Body of pancreas (tissue), 4 donors: ENCODE measurements around the gene DEFB124. TPM values are rescaled to one million over a fixed set of nuclear protein-coding genes. Genes with fewer than 3 reads are reported as not detected.
"Not testable (repeated sequence)": the region's sequence is repeated elsewhere in the genome, so short reads cannot be mapped to it uniquely, and the experiment has no call there.

Source experiments
- ATAC-seq: fragments of 150-250 bp; one replicate; pipeline ENCODE4 v1.9.1; 2016
- DNase-seq, 4 donors: peaks; one replicate each; pipeline ENCODE4 v3.0.0-alpha.2; 2019
- H3K27ac ChIP-seq, 4 donors: fragments of 200-600 bp; sonication (generic); 1 replicate in 3 of 4; 2 replicates in 1 of 4; pipeline versions ENCODE4 v1.5.1 to v1.6.1; 2016 to 2019; ENCODE audit warnings: mild to moderate bottlenecking in 1 of 4, mixed read lengths in 1 of 4, moderate library complexity in 1 of 4
- H3K27me3 ChIP-seq, 2 donors: fragments of 200-600 bp; sonication (generic); one replicate each; pipeline ENCODE4 v1.6.0; 2016; ENCODE audit warnings: mild to moderate bottlenecking in 1 of 2
- H3K36me3 ChIP-seq, 2 donors: fragments of 200-600 bp; sonication (generic); replicated peaks in 1 of 2; 2 replicates each; pipeline ENCODE4 v1.5.1; 2016; ENCODE audit warnings: low read depth in 2 of 2; ENCODE audit not compliant: insufficient read depth in 1 of 2
- H3K4me1 ChIP-seq: fragments of 200-600 bp; sonication (generic); one replicate; pipeline ENCODE4 v1.6.0; 2016
- H3K4me3 ChIP-seq, 2 donors: fragments of 200-600 bp; sonication (generic); 1 replicate in 1 of 2; 2 replicates in 1 of 2; pipeline ENCODE4 v1.5.1; 2016 to 2019
- H3K9me3 ChIP-seq, 3 donors: fragments of 200-600 bp; sonication (generic); 1 replicate in 2 of 3; 2 replicates in 1 of 3; pipeline ENCODE4 v1.5.1; 2016
- POLR2A ChIP-seq, 3 donors: fragments of 450-650 bp; IDR thresholded peaks; one replicate each; pipeline ENCODE4 v1.6.1; 2016; ENCODE audit warnings: antibody characterized with exemption in 3 of 3, mild to moderate bottlenecking in 2 of 3
- whole genome bisulfite sequencing, 2 donors: methylation state at CpG; one replicate each; pipeline ENCODE4 v1.1.5; 2017; 5-methylcytosine and 5-hydroxymethylcytosine counted together
- intact Hi-C: fragments of 100-400 bp; cut with DNase I; formaldehyde crosslinking; loops from one replicate; pipeline ENCODE4 v1.15.1; 2023
- total RNA-seq, 2 donors: library from RNA; depleted of rRNA; stranded (reverse); fragments of >200 nt; gene quantifications; one replicate each; pipeline ENCODE4 v1.1.0, GENCODE V29; 2016
- TF ChIP-seq, protein P1 (sequence below), 7 experiments: fragments of 450-650 bp in 4 of 7; fragments of 200-600 bp in 3 of 7; sonication (generic) in 3 of 7; IDR thresholded peaks; one replicate each; pipeline ENCODE4 v1.5.1; 2016 to 2019; ENCODE audit warnings: antibody characterized with exemption in 7 of 7

Gene DEFB124
- total RNA-seq, result not detected

- DNase-seq (peak in 1 of 4 donors; percentile 16), ATAC-seq (no peak)
- Histone ChIP-seq H3K36me3 (no peaks in the 10 kb centered on the region), H3K4me1 (peaks cover 11% of the 10 kb centered on the region), H3K27ac (no peak within 1 kb of the TSS), H3K4me3 (no peak within 1 kb of the TSS), H3K9me3 (no peaks in the 10 kb centered on the region), H3K27me3 (peaks cover 0 to 7% of the 10 kb centered on the region in 2 donors)
- intact Hi-C loops, result no loop called here
- WGBS, 2 donors, result 7 to 17% methylated on average over 10 to 23 of the region's 33 CpGs
- TF ChIP-seq, protein P1, sequence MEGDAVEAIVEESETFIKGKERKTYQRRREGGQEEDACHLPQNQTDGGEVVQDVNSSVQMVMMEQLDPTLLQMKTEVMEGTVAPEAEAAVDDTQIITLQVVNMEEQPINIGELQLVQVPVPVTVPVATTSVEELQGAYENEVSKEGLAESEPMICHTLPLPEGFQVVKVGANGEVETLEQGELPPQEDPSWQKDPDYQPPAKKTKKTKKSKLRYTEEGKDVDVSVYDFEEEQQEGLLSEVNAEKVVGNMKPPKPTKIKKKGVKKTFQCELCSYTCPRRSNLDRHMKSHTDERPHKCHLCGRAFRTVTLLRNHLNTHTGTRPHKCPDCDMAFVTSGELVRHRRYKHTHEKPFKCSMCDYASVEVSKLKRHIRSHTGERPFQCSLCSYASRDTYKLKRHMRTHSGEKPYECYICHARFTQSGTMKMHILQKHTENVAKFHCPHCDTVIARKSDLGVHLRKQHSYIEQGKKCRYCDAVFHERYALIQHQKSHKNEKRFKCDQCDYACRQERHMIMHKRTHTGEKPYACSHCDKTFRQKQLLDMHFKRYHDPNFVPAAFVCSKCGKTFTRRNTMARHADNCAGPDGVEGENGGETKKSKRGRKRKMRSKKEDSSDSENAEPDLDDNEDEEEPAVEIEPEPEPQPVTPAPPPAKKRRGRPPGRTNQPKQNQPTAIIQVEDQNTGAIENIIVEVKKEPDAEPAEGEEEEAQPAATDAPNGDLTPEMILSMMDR (IDR thresholded peaks at IDR 0.05), result no peak
- TF ChIP-seq POLR2A (IDR thresholded peaks at IDR 0.05), result no peak
Measured at GRCh38 chr20:31474758-31475427, at the start of gene DEFB124, which contains the start of gene REM1. TSS of gene DEFB124 (minus strand) at chr20:31475127. CDS start at chr20:31473013, 2,114 bp downstream. TSS of gene REM1 (plus strand) at chr20:31475288. CDS start at chr20:31476446, 1,158 bp downstream.

GRCh38 chr20:31523361-31524283 lies 48.7 kb upstream of the DEFB124 start:
- 73 to 79% methylated on average over 8 of the region's 8 CpGs for WGBS, 2 donors
- DNase-seq (peak in 1 of 4 donors; percentile 59), ATAC-seq (no peak)
- H3K4me1 ChIP-seq, result peaks cover 53% of the 10 kb centered on the region
- H3K36me3 ChIP-seq, result peaks cover 5 to 21% of the 10 kb centered on the region in 2 donors
- peak overlapping the region in 2 of 4 donors; percentile 26 to 48 for H3K27ac ChIP-seq
- intact Hi-C loops, result no loop called here
- no peaks in the 10 kb centered on the region for H3K27me3 ChIP-seq
- H3K9me3 ChIP-seq, result no peaks in the 10 kb centered on the region
- TF ChIP-seq, protein P1 (IDR thresholded peaks at IDR 0.05), result no peak
- no peak for TF ChIP-seq POLR2A (IDR thresholded peaks at IDR 0.05)
- no peak overlapping the region for H3K4me3 ChIP-seq

DNA sequence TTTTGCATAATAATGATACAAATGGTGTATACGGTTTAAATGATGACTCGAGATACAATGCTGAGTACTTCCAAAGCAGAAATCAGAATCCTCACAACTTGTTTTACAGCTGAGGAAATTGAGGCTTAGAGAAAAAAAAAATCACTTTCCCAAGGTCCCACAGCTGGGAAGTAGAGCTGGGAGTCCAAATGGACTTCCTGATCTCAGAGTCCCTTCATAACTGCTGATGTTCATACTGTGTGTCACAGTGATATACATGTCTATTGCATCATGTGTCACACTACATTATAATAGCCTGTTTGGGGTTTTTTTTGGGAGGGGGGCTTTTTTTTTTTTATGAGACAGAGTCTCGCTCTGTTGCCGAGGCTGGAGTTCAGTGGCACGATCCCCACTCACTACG lies 47.8 kb upstream of the DEFB124 start:
- peak overlapping the region in 1 of 4 donors; percentile 48 for H3K27ac ChIP-seq
- TF ChIP-seq, protein P1 (IDR thresholded peaks at IDR 0.05), result no peak
- TF ChIP-seq POLR2A (IDR thresholded peaks at IDR 0.05), result no peak
- H3K4me1 ChIP-seq, result peaks cover 57% of the 10 kb centered on the region
- DNase-seq (no peak), ATAC-seq (no peak)
- H3K27me3 ChIP-seq, result no peaks in the 10 kb centered on the region
- H3K9me3 ChIP-seq, result no peaks in the 10 kb centered on the region
- peaks cover 0 to 15% of the 10 kb centered on the region in 2 donors for H3K36me3 ChIP-seq
- H3K4me3 ChIP-seq, result no peak overlapping the region
- WGBS, 2 donors, result 67 to 84% methylated on average over 6 of the region's 6 CpGs
- intact Hi-C loops, result no loop called here

- H3K27ac ChIP-seq, result peak overlapping the region in 2 of 4 donors; percentile 50 to 54
- intact Hi-C loops, H3K36me3 ChIP-seq, H3K4me3 ChIP-seq, ATAC-seq, H3K9me3 ChIP-seq, DNase-seq, H3K27me3 ChIP-seq: not testable (repeated sequence)
- peaks cover 70% of the 10 kb centered on the region for H3K4me1 ChIP-seq
- 68 to 82% methylated on average over 6 to 7 of the region's 7 CpGs for WGBS, 2 donors
Measured at GRCh38 chr20:31521267-31521666, 46.3 kb upstream of the DEFB124 start.

- ATAC-seq (peak; percentile 67), DNase-seq (peak; percentile 76 to 84 (median 80))
- 17 to 32% methylated on average over 4 of the region's 4 CpGs for WGBS, 2 donors
- intact Hi-C loops, result no loop called here
- Histone ChIP-seq H3K4me1 (peaks cover 66% of the 10 kb centered on the region), H3K27me3 (no peaks in the 10 kb centered on the region), H3K27ac (peak overlapping the region; percentile 11 to 89 (median 30)), H3K4me3 (no peak overlapping the region), H3K9me3 (no peaks in the 10 kb centered on the region), H3K36me3 (no peaks in the 10 kb centered on the region)
- TF ChIP-seq, protein P1 (IDR thresholded peaks at IDR 0.05), result peak in 4 of 7 experiments; percentile 22 to 33 (median 24)
- no peak for TF ChIP-seq POLR2A (IDR thresholded peaks at IDR 0.05)
Measured at GRCh38 chr20:31517373-31517772, 42.4 kb upstream of the DEFB124 start.
